Testis (tissue), 3 donors: ENCODE data around the gene DDI2. TPM values are rescaled to one million over a fixed set of nuclear protein-coding genes. Genes with fewer than 3 reads are reported as not detected.
"Not testable (repeated sequence)": the region's sequence is repeated elsewhere in the genome, so short reads cannot be mapped to it uniquely, and the experiment has no call there.

Experiments
- DNase-seq: peaks from one replicate; pipeline ENCODE4 v3.0.0-alpha.2; 2019
- H3K27ac ChIP-seq, 2 donors: fragments of 200-600 bp; sonication (generic); one replicate each; pipeline ENCODE4 v1.5.1; 2019
- H3K27me3 ChIP-seq: fragments of 200-600 bp; sonication (generic); one replicate; pipeline ENCODE4 v1.5.1; 2019
- H3K36me3 ChIP-seq: fragments of 200-600 bp; sonication (generic); one replicate; pipeline ENCODE4 v1.5.1; 2017; ENCODE audit warnings: low read depth; ENCODE audit errors: missing control alignments
- H3K4me1 ChIP-seq: fragments of 200-600 bp; sonication (generic); one replicate; pipeline ENCODE4 v1.5.1; 2019
- H3K4me3 ChIP-seq, 2 donors: fragments of 200-600 bp; sonication (generic); one replicate each; pipeline ENCODE4 v1.5.1; 2017 to 2019
- H3K9me3 ChIP-seq: fragments of 200-600 bp; sonication (generic); one replicate; pipeline ENCODE4 v1.5.1; 2017
- POLR2A ChIP-seq: fragments of 450-650 bp; IDR thresholded peaks from one replicate; pipeline ENCODE4 v1.6.1; 2017; ENCODE audit warnings: antibody characterized with exemption, mild to moderate bottlenecking, moderate library complexity
- WGBS, 2 donors: methylation state at CpG; one replicate each; pipeline ENCODE4 v1.1.5; 2018; 5-methylcytosine and 5-hydroxymethylcytosine counted together
- intact Hi-C: fragments of 100-400 bp; cut with DNase I; formaldehyde crosslinking; loops from one replicate; pipeline ENCODE4 v1.15.1; 2023; ENCODE audit warnings: low total_unique reads
- polyA plus RNA-seq: library from polyadenylated mRNA; stranded (reverse); fragments of 350-450 nt; fragmentation: Illumina TruSeq; extraction: RNeasy Lipid Tissue Mini Kit (QIAGEN cat#74804); gene quantifications from one replicate; pipeline ENCODE4 v1.2.3, GENCODE V29; 2014; ENCODE audit warnings: low read depth, low replicate concordance; ENCODE audit not compliant: insufficient read depth
- total RNA-seq, 2 donors: library from RNA; depleted of rRNA; stranded (reverse); fragments of >200 nt; gene quantifications; one replicate each; pipeline ENCODE4 v1.2.3, GENCODE V29; 2016
- TF ChIP-seq, protein P1 (sequence below), 3 experiments: fragments of 450-650 bp in 2 of 3; fragments of 200-600 bp in 1 of 3; sonication (generic) in 1 of 3; IDR thresholded peaks; one replicate each; pipeline ENCODE4 v1.5.1; 2016 to 2019; ENCODE audit warnings: antibody characterized with exemption in 3 of 3, mild to moderate bottlenecking in 2 of 3, moderate library complexity in 1 of 3

DDI2 gene
- total and polyA plus RNA-seq, 3 donors from 2014 or later: 9.6 to 54.2 (median 45.2) TPM

DNA sequence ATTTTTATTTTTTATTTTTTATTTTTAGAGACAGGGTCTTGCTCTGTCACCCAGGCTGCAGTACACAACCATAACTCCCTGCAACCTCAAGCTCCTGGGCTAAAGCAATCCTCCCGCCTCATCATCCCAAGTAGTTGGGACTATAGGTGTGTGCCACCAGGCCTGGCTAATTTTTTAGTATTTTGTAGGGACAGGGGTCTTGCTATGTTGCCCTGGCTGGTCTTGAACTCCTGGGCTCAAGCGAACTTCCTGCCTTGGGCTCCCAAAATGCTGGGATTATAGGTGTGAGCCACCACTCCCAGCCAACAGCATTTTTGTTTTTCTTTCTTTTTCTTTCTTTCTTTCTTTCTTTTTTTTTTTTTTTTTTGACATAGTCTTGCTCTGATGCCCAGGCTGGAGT lies 80.9 kb downstream of the DDI2 start:
- peaks cover 14% of the 10 kb centered on the region for H3K4me1 ChIP-seq
- DNase-seq: no peak
- no peaks in the 10 kb centered on the region for H3K27me3 ChIP-seq
- no peaks in the 10 kb centered on the region for H3K9me3 ChIP-seq
- intact Hi-C loops: no loop called here
- 78 to 100% methylated on average over 2 of the region's 2 CpGs for WGBS, 2 donors
- H3K27ac ChIP-seq: no peak overlapping the region
- no peak overlapping the region for H3K4me3 ChIP-seq
- H3K36me3 ChIP-seq: no peaks in the 10 kb centered on the region
- no peak for TF ChIP-seq POLR2A
- TF ChIP-seq, protein P1, sequence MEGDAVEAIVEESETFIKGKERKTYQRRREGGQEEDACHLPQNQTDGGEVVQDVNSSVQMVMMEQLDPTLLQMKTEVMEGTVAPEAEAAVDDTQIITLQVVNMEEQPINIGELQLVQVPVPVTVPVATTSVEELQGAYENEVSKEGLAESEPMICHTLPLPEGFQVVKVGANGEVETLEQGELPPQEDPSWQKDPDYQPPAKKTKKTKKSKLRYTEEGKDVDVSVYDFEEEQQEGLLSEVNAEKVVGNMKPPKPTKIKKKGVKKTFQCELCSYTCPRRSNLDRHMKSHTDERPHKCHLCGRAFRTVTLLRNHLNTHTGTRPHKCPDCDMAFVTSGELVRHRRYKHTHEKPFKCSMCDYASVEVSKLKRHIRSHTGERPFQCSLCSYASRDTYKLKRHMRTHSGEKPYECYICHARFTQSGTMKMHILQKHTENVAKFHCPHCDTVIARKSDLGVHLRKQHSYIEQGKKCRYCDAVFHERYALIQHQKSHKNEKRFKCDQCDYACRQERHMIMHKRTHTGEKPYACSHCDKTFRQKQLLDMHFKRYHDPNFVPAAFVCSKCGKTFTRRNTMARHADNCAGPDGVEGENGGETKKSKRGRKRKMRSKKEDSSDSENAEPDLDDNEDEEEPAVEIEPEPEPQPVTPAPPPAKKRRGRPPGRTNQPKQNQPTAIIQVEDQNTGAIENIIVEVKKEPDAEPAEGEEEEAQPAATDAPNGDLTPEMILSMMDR (IDR thresholded peaks at IDR 0.05): no peak

DNA sequence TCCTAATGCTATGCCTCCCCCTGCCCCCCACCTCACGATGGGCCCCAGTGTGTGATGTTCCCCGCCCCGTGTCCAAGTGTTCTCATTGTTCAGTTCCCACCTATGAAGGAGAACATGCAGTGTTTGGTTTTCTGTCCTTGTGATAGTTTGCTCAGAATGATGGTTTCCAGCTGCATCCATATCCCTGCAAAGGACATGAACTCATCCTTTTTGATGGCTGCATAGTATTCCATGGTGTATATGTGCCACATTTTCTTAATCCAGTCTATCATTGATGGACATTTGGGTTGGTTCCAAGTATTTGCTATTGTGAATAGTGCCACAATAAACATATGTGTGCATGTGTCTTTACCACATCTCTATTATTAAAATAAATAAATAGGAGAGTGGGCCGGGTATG lies 82.1 kb downstream of the DDI2 start:
- intact Hi-C loops, DNase-seq, H3K4me3 ChIP-seq, H3K27me3 ChIP-seq, H3K9me3 ChIP-seq, H3K27ac ChIP-seq, H3K36me3 ChIP-seq: not testable (repeated sequence)
- WGBS, 2 donors: 97 to 98% methylated on average over 4 of the region's 4 CpGs
- H3K4me1 ChIP-seq: peaks cover 26% of the 10 kb centered on the region

DNA sequence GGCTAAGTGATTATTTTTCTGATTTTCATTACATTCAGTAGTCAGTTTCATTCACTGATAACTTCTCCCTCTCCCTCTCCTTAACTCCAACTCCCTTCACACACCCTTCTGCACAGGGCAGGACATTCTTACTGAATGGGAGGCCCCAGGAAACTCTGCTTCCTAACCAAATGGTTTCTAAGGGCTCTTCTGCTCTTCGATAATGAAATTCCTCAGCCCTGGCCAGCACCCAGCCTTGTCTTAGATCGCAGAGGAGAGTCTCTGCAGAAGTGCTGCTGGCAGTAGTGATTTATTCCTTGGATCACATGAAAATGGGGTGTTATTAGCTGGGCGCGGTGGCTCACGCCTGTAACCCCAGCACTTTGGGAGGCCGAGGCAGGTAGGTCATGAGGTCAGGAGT lies 83.2 kb downstream of the DDI2 start:
- Histone ChIP-seq H3K4me1 (peaks cover 29% of the 10 kb centered on the region), H3K4me3 (no peak overlapping the region), H3K9me3 (no peaks in the 10 kb centered on the region), H3K27ac (no peak overlapping the region), H3K27me3 (no peaks in the 10 kb centered on the region), H3K36me3 (no peaks in the 10 kb centered on the region)
- intact Hi-C loops: no loop called here
- TF ChIP-seq, protein P1 (IDR thresholded peaks at IDR 0.05): no peak
- TF ChIP-seq POLR2A: no peak
- 47 to 59% methylated on average over 6 of the region's 6 CpGs for WGBS, 2 donors
- peak; percentile 54 for DNase-seq

DNA sequence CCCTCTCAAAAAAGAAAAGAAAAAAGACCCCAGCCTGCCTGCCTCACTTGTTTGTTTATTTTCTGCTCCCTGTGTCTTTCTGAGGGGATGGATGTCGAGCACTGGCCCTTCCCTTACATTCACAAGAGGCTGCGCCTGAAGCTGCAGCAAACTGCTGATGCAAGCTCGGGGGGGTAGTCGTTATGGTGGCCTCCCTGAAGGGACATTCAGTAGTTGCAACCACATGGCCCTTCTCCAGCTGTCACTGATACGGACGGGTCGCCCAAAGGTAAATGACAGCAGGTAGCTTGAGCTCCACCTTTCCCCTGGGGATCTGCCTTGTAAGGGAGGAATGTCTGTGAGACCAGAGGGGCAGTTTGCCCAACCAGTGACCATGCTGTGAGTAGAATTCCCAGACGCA lies 84.5 kb downstream of the DDI2 start:
- Histone ChIP-seq H3K4me1 (peaks cover 31% of the 10 kb centered on the region), H3K36me3 (no peaks in the 10 kb centered on the region), H3K9me3 (no peaks in the 10 kb centered on the region), H3K27me3 (no peaks in the 10 kb centered on the region), H3K4me3 (no peak overlapping the region), H3K27ac (no peak overlapping the region)
- DNase-seq: no peak
- intact Hi-C loops: no loop called here
- WGBS, 2 donors: 82 to 91% methylated on average over 7 to 8 of the region's 8 CpGs
- TF ChIP-seq, protein P1 (IDR thresholded peaks at IDR 0.05): no peak
- TF ChIP-seq POLR2A: no peak

DNA sequence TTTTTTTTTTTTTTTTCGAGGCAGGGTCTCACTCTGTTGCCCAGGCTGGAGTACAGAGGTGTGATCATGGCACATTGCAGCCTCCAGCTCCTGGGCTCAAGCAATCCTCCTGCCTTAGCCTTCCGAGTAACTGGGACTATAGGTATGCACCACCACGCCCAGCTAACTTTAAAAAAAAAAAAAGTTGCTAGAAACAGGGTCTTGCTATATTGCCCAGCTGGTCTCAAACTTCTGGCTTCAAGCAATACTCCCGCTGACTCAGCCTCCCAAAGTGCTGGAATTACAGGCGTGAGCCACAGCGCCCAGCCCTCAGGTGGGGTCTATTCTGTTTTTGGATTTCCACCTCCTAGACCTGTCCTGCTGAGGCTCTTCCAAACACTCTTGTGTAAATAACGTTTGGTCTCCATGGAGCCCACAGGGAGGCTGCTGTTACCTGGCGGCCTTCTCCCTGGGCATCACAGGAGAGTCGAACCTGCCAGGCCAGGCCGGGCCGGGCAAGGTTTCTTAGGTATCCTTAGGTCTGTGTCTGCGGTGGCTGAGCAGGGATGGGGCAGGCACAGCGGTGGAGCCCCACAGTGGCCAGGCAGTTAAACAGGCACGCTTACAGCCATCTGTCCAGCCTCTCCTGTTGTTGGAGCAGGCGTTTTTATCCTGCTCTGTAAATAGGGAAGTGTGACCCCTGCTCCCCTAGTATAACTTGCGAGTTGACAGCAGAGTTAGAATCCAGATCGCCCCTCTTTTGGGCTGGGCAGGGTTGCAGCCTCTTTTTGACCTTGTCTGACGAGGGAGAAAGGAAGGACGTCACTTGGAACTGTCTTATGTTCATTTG lies 85.7 kb downstream of the DDI2 start:
- Histone ChIP-seq H3K4me3 (no peak overlapping the region), H3K27me3 (no peaks in the 10 kb centered on the region), H3K4me1 (peaks cover 36% of the 10 kb centered on the region), H3K9me3 (no peaks in the 10 kb centered on the region), H3K27ac (peak overlapping the region; percentile 81 to 89), H3K36me3 (no peaks in the 10 kb centered on the region)
- DNase-seq: no peak
- 72 to 78% methylated on average over 18 to 19 of the region's 19 CpGs for WGBS, 2 donors
- TF ChIP-seq POLR2A: no peak
- TF ChIP-seq, protein P1 (IDR thresholded peaks at IDR 0.05): no peak
- intact Hi-C loops: no loop called here
